HG02759 (cell line): ENCODE data around the gene MAST4.
A peak's percentile ranks its signal among the peaks of the same experiment; 100 is the strongest.

Experiments
- ATAC-seq: cut with Tn5 transposase; IDR thresholded peaks from one replicate; pipeline ENCODE4 v1.9.1; 2021; ENCODE audit warnings: mild to moderate bottlenecking, moderate library complexity; ENCODE audit not compliant: unreplicated experiment

The MAST4 gene

DNA sequence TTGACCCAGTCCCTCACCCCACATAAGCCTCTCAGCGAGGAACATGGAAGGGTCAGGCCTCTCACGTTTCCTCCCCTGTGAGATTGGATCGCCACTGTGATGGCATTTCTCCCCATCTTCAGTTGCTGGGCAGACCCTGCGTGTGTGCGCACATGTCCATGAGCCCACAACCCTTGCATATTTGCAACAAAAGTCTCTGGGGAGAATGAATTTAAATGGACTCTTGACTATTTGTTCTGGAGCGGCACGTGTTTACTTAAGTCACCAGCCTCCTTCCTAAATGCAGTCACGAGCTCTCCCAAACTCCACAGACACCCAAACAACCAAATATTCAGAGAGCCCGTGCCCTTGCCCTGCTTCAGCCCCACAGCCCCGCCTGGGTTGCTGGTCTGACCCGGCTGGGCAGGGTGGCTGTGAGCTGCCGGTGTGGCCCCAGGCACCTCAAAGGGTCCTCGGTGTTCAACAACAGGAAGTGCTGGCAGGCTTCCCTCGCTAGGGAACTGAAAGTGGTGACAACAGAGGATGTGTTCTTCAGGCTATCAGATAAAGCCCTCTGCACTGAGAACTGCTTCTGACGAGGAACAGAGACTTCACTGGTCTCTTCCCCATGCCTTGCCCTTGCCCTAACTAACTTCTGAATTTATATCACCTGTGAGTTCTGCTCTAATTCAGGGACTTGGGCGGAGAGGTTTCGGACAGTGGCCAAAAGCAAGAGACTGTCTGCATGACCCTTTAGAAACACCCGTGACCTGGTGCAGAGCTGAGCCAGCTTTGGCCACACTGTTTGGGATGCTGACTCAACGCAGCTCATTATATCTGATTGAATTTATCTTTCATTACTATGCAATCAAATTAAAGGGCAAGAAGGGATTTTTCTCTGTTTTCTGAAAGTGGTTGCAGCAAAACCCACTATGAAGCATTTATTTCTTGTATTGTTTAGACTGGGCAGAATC lies 619.6 kb downstream of the MAST4 start:
- ATAC-seq = peak; percentile 99

DNA sequence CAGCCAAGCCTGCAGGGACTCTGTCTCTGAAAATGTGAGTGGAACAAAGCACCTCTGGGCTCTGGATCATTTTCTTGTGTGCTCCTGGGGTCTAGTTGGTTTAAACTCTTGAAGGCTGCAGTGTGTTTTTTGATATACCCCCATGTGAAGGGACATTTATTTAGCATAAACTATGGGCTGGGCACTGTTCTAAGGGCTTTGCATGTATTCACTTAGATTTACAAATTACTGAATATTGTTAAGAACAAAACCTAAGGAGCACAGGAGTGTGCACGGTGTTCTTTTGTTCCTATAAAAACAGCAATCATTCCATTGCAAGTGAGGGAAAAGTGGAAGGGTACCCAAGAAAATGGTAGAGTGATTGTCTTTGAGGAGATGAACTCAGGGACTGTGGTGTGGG lies 620.4 kb downstream of the MAST4 start:
- no peak for ATAC-seq
